ENCODE results near the gene TOMM20.

DNA sequence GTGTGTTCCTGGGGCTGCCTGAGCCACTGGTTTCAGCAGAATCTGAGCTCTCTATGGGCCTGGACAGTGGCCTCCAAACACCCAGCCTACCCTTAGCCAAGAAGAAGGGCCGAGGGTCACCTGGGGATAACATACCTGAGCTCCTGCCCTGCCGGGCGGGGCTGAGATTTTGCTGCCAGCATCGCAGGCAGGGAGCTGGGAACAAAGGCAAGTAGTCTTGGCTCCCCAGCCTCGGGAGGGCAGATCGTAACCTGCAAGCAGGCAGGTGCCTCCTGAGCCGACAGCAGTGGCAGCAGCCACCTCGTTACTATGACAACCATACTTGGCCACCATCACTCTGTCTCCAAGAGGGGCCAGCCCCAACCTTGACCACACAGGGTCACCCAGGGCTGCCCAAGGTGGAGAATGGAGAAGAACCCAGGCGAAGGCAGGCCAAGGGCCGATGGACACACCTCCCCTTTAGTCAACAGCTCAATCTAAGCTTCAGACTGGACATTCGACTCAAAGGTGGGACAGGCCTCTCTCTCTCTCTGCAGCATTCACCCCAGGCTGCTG is 54.6 kb downstream of the TOMM20 start:
- TF ChIP-seq SIN3A (IDR thresholded peaks at IDR 0.05; ENCODE audit: borderline replicate concordance, insufficient read depth, low read length) (no peak), POLR2AphosphoS5 (IDR thresholded peaks at IDR 0.05; ENCODE audit: low read depth, low read length) (no peak)
